GM12872 (cell line): ENCODE measurements around the gene KIAA1217.

Experiments used
- CTCF ChIP-seq: IDR thresholded peaks from 3 replicates; pipeline ENCODE4 v1.5.1; 2011; ENCODE audit warnings: low read depth, mild to moderate bottlenecking, low read length, moderate library complexity; ENCODE audit not compliant: insufficient read depth

The KIAA1217 gene

GRCh38 chr10:24536636-24537035 is 327.7 kb downstream of the KIAA1217 start:
- no peak for TF ChIP-seq CTCF

DNA sequence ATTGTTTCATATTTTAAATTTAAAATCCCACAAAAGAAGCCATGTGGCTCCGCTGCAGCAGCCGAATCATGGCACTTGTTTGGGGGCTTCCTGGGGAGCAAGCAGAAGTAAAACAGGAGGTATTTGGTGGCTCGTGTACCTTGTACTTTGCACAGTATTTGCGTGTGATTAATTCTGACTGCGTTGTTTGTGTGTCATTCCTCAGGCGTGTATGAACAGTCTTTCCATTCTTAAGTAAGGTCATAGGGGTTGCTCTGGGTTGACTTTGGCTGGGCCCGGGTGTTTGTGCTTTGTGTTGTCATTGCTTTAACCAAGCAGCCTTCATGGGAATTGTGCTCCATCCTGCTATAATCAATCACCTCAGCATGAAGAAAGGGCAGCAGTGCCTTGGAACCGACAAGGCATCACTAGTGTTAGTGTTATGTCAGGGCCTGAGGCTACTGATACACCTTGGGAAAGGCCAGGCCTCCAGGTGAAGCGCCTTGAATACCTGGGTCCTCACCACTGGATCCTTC is 332.4 kb downstream of the KIAA1217 start:
- TF ChIP-seq CTCF = no peak

DNA sequence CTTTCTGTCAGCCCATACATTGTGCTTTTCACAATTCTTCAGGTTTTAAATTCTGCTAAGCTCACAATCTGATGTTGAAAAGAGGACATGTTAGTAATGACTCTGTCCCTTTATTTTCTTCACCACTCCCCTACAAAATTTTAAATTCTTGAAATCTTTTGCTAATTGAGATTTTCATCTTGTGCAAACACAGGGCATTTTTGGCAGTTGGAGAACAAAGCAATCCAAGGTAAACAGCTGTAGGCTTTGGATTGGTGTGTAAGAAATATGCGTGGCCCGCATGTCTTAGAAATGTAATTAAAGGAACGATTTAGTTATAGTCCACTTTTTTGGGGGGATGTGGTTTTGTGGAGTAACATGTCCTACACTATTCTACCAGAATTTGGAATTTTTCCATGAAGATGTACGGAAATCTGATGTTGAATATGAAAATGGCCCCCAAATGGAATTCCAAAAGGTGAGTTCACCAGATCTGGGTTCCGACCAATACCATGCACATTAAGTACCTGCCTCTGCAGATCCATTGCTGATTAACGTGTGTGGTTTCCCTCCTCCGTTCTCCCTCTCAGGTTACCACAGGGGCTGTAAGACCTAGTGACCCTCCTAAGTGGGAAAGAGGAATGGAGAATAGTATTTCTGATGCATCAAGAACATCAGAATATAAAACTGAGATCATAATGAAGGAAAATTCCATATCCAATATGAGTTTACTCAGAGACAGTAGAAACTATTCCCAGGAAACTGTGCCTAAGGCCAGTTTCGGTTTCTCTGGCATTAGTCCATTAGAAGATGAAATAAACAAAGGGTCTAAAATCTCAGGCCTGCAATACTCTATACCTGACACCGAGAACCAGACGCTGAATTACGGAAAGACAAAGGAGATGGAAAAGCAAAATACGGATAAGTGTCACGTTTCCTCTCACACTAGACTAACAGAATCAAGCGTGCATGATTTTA is 333.7 kb downstream of the KIAA1217 start:
- no peak for TF ChIP-seq CTCF

DNA sequence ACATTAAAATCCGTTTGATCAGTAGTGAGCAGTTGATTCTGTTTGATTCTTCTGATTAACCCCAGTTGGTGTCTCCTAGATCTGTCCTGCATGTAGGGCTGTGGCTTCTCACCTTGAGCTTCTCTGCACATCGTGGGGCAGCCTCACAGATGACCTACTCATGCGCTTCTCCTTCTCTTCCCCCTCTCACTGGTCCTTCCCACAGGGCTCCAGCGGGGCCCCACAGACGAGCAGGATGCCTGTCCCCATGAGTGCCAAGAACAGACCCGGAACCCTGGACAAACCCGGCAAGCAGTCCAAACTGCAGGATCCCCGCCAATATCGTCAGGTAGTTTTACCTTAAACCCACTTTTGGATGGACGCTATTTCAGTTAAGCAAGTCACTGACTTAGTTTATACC is 335.8 kb downstream of the KIAA1217 start:
- TF ChIP-seq CTCF = no peak

GRCh38 chr10:24545585-24545984 is 336.6 kb downstream of the KIAA1217 start:
- no peak for TF ChIP-seq CTCF

DNA sequence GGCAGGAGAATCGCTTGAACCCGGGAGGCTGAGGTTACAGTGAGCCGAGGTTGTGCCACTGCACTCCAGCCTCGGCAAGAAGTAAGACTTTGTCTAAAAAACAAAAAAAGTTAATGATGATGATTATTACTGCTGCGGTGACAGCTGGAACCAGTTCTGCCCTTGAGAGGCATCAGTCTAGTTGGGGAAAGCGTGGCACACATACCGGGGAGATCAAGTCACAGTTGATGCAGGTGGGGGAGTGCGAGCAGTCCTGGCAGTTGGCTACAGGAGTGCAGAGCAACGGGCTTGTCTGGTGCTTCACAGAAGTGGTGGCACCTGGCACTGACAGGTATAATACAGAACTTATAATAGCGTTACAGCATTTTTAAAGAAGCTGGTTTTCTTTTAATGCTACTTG is 341.7 kb downstream of the KIAA1217 start:
- TF ChIP-seq CTCF = no peak

- no peak for TF ChIP-seq CTCF
Observed at GRCh38 chr10:24551161-24551560, 342.2 kb downstream of the KIAA1217 start.
